ENCODE measurements around the gene XCL1.

DNA sequence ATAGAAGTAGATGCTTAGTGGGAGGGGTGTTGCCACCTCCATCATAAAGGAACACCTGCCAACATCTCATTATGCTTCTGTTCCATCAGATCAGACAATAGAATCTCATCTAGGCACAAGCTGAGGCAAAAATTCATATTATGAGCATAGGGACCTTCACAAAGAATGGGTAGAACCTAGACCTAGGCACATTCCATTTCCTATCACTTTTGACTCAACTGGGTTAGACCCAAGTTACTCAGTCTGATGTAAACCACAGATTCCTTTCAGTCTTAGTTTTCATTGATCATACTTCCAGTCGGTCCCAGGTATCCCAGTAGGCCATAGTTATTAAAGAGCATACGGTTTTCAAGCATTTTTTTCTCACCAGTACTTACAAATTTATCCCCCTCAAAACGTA is 21.7 kb downstream of the XCL1 start:
- TF ChIP-seq EZH2 (IDR thresholded peaks at IDR 0.05; ENCODE audit: insufficient read depth, poor library complexity, severe bottlenecking) (no peak), EZH2phosphoT487 (IDR thresholded peaks at IDR 0.05; ENCODE audit: insufficient read depth, low read depth) (no peak)
